Measurements from ENCODE around the gene MGAT4C. TPM values are rescaled to one million over a fixed set of nuclear protein-coding genes. Genes with fewer than 3 reads are reported as not detected.

The MGAT4C gene
- total RNA-seq, 1 donor from 2014 or later, result 0.53 TPM

DNA sequence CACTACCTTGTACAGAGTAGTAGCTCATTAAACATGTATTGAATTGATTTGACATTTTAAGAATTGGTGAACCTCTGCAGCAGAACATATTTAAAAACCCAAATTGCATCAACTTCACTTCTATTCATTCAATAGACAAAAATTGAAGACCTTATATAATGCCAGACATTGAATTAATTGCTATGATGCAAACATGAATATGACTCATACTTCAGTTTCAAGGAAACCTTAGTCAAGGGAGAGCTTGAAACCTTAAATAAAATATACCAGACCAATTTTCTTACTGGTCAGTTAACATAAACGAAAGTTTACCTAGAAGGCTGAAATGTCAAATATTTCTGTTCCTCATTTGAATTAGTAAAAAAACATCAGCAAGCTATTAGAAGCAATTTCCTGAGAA is 5.0 kb upstream of the MGAT4C start:
- Mint-ChIP-seq H3K4me1 (ENCODE audit: low read depth) (peaks cover 3% of the 10 kb centered on the region), H3K27ac (no peak overlapping the region), H3K9me3 (ENCODE audit: low read depth) (peaks cover 2% of the 10 kb centered on the region), H3K36me3 (ENCODE audit: insufficient read depth) (no peaks in the 10 kb centered on the region), H3K27me3 (no peaks in the 10 kb centered on the region), H3K4me3 (ENCODE audit: low read depth) (no peak overlapping the region)
- DNase-seq (ENCODE audit: low spot score, unreplicated experiment), result no peak
- TF ChIP-seq, protein P1, sequence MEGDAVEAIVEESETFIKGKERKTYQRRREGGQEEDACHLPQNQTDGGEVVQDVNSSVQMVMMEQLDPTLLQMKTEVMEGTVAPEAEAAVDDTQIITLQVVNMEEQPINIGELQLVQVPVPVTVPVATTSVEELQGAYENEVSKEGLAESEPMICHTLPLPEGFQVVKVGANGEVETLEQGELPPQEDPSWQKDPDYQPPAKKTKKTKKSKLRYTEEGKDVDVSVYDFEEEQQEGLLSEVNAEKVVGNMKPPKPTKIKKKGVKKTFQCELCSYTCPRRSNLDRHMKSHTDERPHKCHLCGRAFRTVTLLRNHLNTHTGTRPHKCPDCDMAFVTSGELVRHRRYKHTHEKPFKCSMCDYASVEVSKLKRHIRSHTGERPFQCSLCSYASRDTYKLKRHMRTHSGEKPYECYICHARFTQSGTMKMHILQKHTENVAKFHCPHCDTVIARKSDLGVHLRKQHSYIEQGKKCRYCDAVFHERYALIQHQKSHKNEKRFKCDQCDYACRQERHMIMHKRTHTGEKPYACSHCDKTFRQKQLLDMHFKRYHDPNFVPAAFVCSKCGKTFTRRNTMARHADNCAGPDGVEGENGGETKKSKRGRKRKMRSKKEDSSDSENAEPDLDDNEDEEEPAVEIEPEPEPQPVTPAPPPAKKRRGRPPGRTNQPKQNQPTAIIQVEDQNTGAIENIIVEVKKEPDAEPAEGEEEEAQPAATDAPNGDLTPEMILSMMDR (IDR thresholded peaks at IDR 0.05; ENCODE audit: unreplicated experiment), result no peak

DNA sequence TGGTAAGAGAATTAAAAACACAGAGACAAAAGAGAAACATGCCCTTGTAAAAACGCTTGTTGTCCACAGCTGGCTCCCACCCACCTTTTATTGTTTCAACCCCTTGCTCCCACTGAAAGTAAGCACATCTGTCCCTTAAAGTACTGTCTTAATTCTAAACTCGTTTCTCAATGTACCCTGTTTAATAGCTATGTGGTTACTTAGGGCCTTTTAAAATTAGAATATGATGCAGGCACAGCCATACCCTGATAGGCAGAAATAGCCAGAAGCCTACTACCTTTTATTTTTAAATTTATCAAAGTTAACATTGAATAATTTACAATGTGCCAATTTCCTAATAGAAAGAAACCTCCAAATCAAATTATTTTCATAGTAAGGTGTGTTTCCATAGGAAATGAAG is 4.0 kb upstream of the MGAT4C start:
- Mint-ChIP-seq H3K4me3 (ENCODE audit: low read depth) (no peak overlapping the region), H3K27ac (no peak overlapping the region), H3K36me3 (ENCODE audit: insufficient read depth) (no peaks in the 10 kb centered on the region), H3K27me3 (no peaks in the 10 kb centered on the region), H3K4me1 (ENCODE audit: low read depth) (peaks cover 1% of the 10 kb centered on the region), H3K9me3 (ENCODE audit: low read depth) (no peaks in the 10 kb centered on the region)
- no peak for DNase-seq (ENCODE audit: low spot score, unreplicated experiment)
- TF ChIP-seq, protein P1 (IDR thresholded peaks at IDR 0.05; ENCODE audit: unreplicated experiment), result no peak

DNA sequence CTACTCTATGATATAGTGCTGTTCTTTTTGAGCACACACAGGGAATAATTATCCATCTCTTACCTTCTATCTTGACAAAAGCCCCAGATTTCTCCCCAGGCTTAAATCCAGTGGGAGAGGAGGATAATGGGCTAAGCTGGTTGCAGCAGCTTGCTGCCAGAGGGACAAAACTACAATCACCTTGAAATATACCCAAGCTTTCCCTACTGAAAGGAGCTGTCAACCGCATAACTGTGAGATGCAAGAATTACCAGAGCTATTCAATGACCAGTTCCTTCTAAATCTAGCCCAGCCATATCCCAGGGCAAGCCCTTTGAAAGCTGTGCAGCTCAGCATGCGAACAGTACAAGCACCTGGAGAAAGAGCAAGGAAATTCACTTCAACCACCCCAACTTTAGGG is 943 bp upstream of the MGAT4C start:
- H3K36me3 Mint-ChIP-seq (ENCODE audit: insufficient read depth), result no peaks in the 10 kb centered on the region
- no peaks in the 10 kb centered on the region for H3K27me3 Mint-ChIP-seq
- TF ChIP-seq, protein P1 (IDR thresholded peaks at IDR 0.05; ENCODE audit: unreplicated experiment), result no peak
- H3K9me3 Mint-ChIP-seq (ENCODE audit: low read depth), result no peaks in the 10 kb centered on the region
- no peak for DNase-seq (ENCODE audit: low spot score, unreplicated experiment)
- peaks cover 3% of the 10 kb centered on the region for H3K4me1 Mint-ChIP-seq (ENCODE audit: low read depth)
- H3K4me3 Mint-ChIP-seq (ENCODE audit: low read depth), result no peak overlapping the region
- no peak overlapping the region for H3K27ac Mint-ChIP-seq

DNA sequence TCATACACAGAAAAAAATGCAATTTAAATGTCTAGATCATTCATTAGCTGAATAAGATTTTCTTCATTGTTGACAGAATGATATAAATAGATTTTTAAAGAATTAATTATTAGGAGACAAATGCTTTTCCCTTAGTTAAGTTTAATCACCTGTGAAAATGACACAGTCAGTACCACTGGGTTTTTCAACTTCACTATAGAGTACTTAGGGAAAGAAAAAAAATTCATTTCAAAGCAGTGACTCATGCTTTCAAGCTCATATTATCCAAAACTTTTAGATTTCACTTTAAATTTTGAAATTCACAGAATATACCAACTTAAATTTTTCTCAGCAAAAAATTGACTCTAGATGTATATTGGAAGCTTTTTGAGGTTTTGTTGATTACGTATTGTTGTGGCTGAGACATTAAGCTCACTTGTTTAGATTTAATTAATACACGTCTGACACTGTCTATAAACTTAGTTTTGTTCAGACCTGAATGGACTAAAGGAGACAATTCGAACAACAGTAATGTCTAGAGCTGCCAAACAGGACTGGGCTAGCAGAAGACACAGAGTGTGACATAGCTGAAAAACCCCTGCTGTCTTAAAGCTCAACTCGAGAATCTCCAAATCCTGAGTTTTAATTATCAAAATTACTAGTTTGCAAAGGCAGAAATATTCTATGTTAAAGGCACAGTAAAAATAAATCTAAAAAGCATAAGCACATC is 1.6 kb downstream of the MGAT4C start:
- H3K4me1 Mint-ChIP-seq (ENCODE audit: low read depth), result peaks cover 3% of the 10 kb centered on the region
- no peak overlapping the region for H3K4me3 Mint-ChIP-seq (ENCODE audit: low read depth)
- TF ChIP-seq, protein P1 (IDR thresholded peaks at IDR 0.05; ENCODE audit: unreplicated experiment), result no peak
- no peak overlapping the region for H3K27ac Mint-ChIP-seq
- H3K36me3 Mint-ChIP-seq (ENCODE audit: insufficient read depth), result no peaks in the 10 kb centered on the region
- no peaks in the 10 kb centered on the region for H3K27me3 Mint-ChIP-seq
- no peaks in the 10 kb centered on the region for H3K9me3 Mint-ChIP-seq (ENCODE audit: low read depth)
- no peak for DNase-seq (ENCODE audit: low spot score, unreplicated experiment)

DNA sequence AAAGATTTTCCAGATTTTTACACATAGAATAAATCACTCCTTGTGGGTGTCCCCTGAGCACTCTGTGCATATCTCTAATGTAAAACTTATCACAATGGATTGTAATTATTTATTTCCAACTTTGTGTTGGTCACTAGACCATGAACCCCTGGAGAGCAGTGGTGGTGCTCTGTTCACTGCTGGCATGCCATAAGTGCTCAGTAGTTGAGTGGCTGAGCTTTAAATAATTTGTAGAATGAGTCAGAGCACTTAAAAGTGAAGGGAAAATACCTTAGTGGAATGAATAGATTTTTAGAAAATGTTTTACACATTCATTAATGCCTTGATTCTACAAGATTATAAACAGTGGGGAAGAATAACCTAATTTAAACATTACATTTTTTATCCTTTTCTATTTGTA is 6.3 kb downstream of the MGAT4C start:
- no peak for DNase-seq (ENCODE audit: low spot score, unreplicated experiment)
- TF ChIP-seq, protein P1 (IDR thresholded peaks at IDR 0.05; ENCODE audit: unreplicated experiment), result no peak
- no peaks in the 10 kb centered on the region for H3K36me3 Mint-ChIP-seq (ENCODE audit: insufficient read depth)
- H3K4me3 Mint-ChIP-seq (ENCODE audit: low read depth), result no peak overlapping the region
- no peak overlapping the region for H3K27ac Mint-ChIP-seq
- H3K9me3 Mint-ChIP-seq (ENCODE audit: low read depth), result no peaks in the 10 kb centered on the region
- peaks cover 3% of the 10 kb centered on the region for H3K27me3 Mint-ChIP-seq
- peaks cover 3% of the 10 kb centered on the region for H3K4me1 Mint-ChIP-seq (ENCODE audit: low read depth)

All from progenitor cell of endocrine pancreas (in vitro differentiated cells).